HepG2 (cell line): ENCODE results near the gene ADAMTS15. TPM values are rescaled to one million over a fixed set of nuclear protein-coding genes. Genes with fewer than 3 reads are reported as not detected.

Source experiments
- ATAC-seq: fragments of 200-7000 bp; cut with Tn5 transposase; 3 replicates; pipeline ENCODE4 v1.9.1; 2020; ENCODE audit warnings: mild to moderate bottlenecking, moderate library complexity
- BruUV-seq: library from RNA; stranded (reverse); fragments of 400-500 nt; replicated peaks from 2 replicates; lab custom pipeline; 2021; lab: Mats Ljungman, UMichigan
- CTCF ChIA-PET: fragments of 300-600 bp; formaldehyde crosslinking; extraction: SDS; loops from one replicate; lab custom pipeline; 2021; ENCODE audit warnings: low total read pairs, inconsistent platforms, low intra/inter-chr PET ratio; lab: Yijun Ruan, JAX
- POLR2A ChIA-PET: fragments of 350-600 bp; sonication (Branson Sonifier 250); formaldehyde crosslinking; loops from one replicate; lab custom pipeline; 2020; ENCODE audit warnings: antibody characterized with exemption, inconsistent platforms; lab: Yijun Ruan, JAX
- DNase-seq: peaks from one replicate; pipeline ENCODE4 v3.0.0-alpha.2; 2015; ENCODE audit warnings: low spot score
- FAIRE-seq: peaks from 3 replicates; lab custom pipeline; 2011; peaks lifted over from hg19 to GRCh38; lab: Jason Lieb, UNC
- H2AFZ ChIP-seq: one replicate; pipeline ENCODE4 v1.6.1; 2011; ENCODE audit warnings: low read length, inconsistent platforms
- H3K27ac ChIP-seq: fragments of 300-600 bp; 3 replicates; pipeline ENCODE4 v1.8.0; 2011; ENCODE audit warnings: mixed run types, mild to moderate bottlenecking, mixed read lengths, low read length, inconsistent platforms; ENCODE audit not compliant: insufficient read depth; ENCODE audit errors: extremely low read length
- H3K27me3 ChIP-seq, 2 experiments: fragments of 200-600 bp in 1 of 2; 2 replicates in 1 of 2; 3 replicates in 1 of 2; pipeline versions ENCODE4 v1.6.0 to v1.8.0; 2011; ENCODE audit warnings: low read length in 2 of 2, mild to moderate bottlenecking in 2 of 2, moderate library complexity in 2 of 2, inconsistent platforms in 1 of 2; ENCODE audit not compliant: insufficient read depth in 2 of 2, control insufficient read depth in 1 of 2
- H3K36me3 ChIP-seq, 2 experiments: fragments of 200-600 bp in 1 of 2; replicated peaks in 1 of 2; 2 replicates in 1 of 2; 3 replicates in 1 of 2; pipeline versions ENCODE4 v1.5.1 to v1.8.0; 2011; ENCODE audit warnings: low read length in 2 of 2, inconsistent platforms in 1 of 2; ENCODE audit not compliant: insufficient read depth in 2 of 2, control insufficient read depth in 1 of 2
- H3K4me1 ChIP-seq: 2 replicates; pipeline ENCODE4 v1.5.1; 2012; ENCODE audit warnings: low read length, inconsistent platforms; ENCODE audit not compliant: insufficient read depth
- H3K4me2 ChIP-seq: 2 replicates; pipeline ENCODE4 v1.6.0; 2011; ENCODE audit warnings: low read depth, low read length, inconsistent platforms
- H3K4me3 ChIP-seq, 3 experiments: fragments of 200-600 bp in 1 of 3; sonication (generic), shearing (Covaris generic) in 1 of 3; replicated peaks in 1 of 3; 2 replicates each; pipeline ENCODE4 v1.5.1; 2011 to 2016; ENCODE audit warnings: low read length in 3 of 3, inconsistent platforms in 2 of 3, low read depth in 2 of 3, mild to moderate bottlenecking in 2 of 3, control low read depth in 1 of 3, mixed read lengths in 1 of 3; ENCODE audit not compliant: insufficient read depth in 1 of 3
- H3K79me2 ChIP-seq: one replicate; pipeline ENCODE4 v1.6.1; 2011; ENCODE audit warnings: low read length, inconsistent platforms; ENCODE audit not compliant: insufficient read depth
- H3K9ac ChIP-seq: 2 replicates; pipeline ENCODE4 v1.6.0; 2011; ENCODE audit warnings: mild to moderate bottlenecking, low read depth, low read length, inconsistent platforms; ENCODE audit not compliant: insufficient read depth
- H3K9me3 ChIP-seq: 2 replicates; pipeline ENCODE4 v1.5.1; 2012; ENCODE audit warnings: mild to moderate bottlenecking, low read length
- H4K20me1 ChIP-seq: 2 replicates; pipeline ENCODE4 v1.6.0; 2011; ENCODE audit warnings: inconsistent platforms, mild to moderate bottlenecking, low read length, moderate library complexity; ENCODE audit not compliant: insufficient read depth
- BCL3 ChIP-seq: sonication (generic); formaldehyde crosslinking; IDR thresholded peaks from 2 replicates; pipeline ENCODE4 v1.5.1; 2020; ENCODE audit warnings: mild to moderate bottlenecking, missing genetic modification reagents, moderate library complexity
- E2F1 ChIP-seq: sonication (generic); formaldehyde crosslinking; IDR thresholded peaks from 2 replicates; pipeline ENCODE4 v1.5.0; 2020; ENCODE audit warnings: missing genetic modification reagents
- MYC ChIP-seq: sonication (generic); formaldehyde crosslinking; IDR thresholded peaks from 2 replicates; pipeline ENCODE4 v1.9.0; 2021; ENCODE audit warnings: missing genetic modification reagents, borderline replicate concordance
- ZNF652 ChIP-seq: IDR thresholded peaks from 2 replicates; pipeline ENCODE4 v1.6.1; 2016; ENCODE audit warnings: low read depth, borderline replicate concordance
- WGBS: methylation state at CpG from one replicate; pipeline ENCODE4 v1.1.6; 2017; ENCODE audit warnings: low lambda C conversion rate; 5-methylcytosine and 5-hydroxymethylcytosine counted together
- in situ Hi-C: cut with HindIII; loops from 2 replicates; pipeline ENCODE4 v1.10.0; 2017; ENCODE audit warnings: low pct_unique_long_range_greater_than_20kb; ENCODE audit not compliant: extremely low pct_ligation_motif_present
- intact Hi-C: fragments of 100-400 bp; cut with micrococcal nuclease; formaldehyde crosslinking; loops from one replicate; pipeline ENCODE4 v1.10.0; 2022; ENCODE audit not compliant: unreplicated experiment
- polyA plus RNA-seq, 8 experiments: library from polyadenylated mRNA; depleted of rRNA in 3 of 8; stranded (reverse) in 7 of 8; unstranded in 1 of 8; fragments of >200 nt; fragmentation: Illumina TruSeq in 4 of 8; extraction: Trizol in 4 of 8; gene quantifications; 2 replicates each; pipeline versions ENCODE4 v1.2.1 to v1.2.3, GENCODE V29; 2011 to 2016; ENCODE audit warnings: low read depth in 4 of 8, missing spikeins in 1 of 8, mixed read lengths in 1 of 8; ENCODE audit not compliant: insufficient read depth in 1 of 8
- total RNA-seq, 5 experiments: library from RNA; depleted of rRNA; stranded (reverse); fragments of >200 nt; fragmentation: Illumina TruSeq; extraction: Trizol; gene quantifications; 2 replicates each; pipeline ENCODE4 v1.2.3, GENCODE V29; 2016; ENCODE audit warnings: low read depth in 1 of 5
- TF ChIP-seq, protein P1 (sequence below): sonication (generic); formaldehyde crosslinking; IDR thresholded peaks from 2 replicates; pipeline ENCODE4 v1.4.0; 2020; ENCODE audit warnings: missing genetic modification reagents
- TF ChIP-seq, protein P2 (sequence below): IDR thresholded peaks from 2 replicates; pipeline ENCODE4 v1.6.1; 2016; ENCODE audit warnings: low read depth, control low read depth

The ADAMTS15 gene
- total and polyA plus RNA-seq, 2 of the 13 experiments (the other 11 are each of a cell fraction or from before 2014, with no cell fraction given): 0.01 to 0.02 TPM

GRCh38 chr11:130473795-130474377 is 25.4 kb downstream of the ADAMTS15 start (continued):
- TF ChIP-seq BCL3 (CRISPR knock-in tag) (no peak), MYC (CRISPR knock-in tag) (no peak)
- TF ChIP-seq, protein P1, sequence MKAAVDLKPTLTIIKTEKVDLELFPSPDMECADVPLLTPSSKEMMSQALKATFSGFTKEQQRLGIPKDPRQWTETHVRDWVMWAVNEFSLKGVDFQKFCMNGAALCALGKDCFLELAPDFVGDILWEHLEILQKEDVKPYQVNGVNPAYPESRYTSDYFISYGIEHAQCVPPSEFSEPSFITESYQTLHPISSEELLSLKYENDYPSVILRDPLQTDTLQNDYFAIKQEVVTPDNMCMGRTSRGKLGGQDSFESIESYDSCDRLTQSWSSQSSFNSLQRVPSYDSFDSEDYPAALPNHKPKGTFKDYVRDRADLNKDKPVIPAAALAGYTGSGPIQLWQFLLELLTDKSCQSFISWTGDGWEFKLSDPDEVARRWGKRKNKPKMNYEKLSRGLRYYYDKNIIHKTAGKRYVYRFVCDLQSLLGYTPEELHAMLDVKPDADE (CRISPR knock-in tag): no peak

GRCh38 chr11:130474637-130475400 is 26.4 kb downstream of the ADAMTS15 start:
- Histone ChIP-seq H4K20me1 (no peaks in the 10 kb centered on the region), H3K27ac (no peak overlapping the region), H3K4me1 (no peaks in the 10 kb centered on the region), H3K9ac (no peak overlapping the region), H3K4me2 (no peak overlapping the region), H2AFZ (no peak overlapping the region), H3K27me3 (peaks cover 4 to 29% of the 10 kb centered on the region in 2 experiments; a peak in 4 of 5 replicates), H3K79me2 (no peaks in the 10 kb centered on the region), H3K4me3 (no peak overlapping the region), H3K9me3 (no peaks in the 10 kb centered on the region), H3K36me3 (no peaks in the 10 kb centered on the region)
- in situ Hi-C loops (no loop called here), intact Hi-C loops (no loop called here)
- ATAC-seq (no peak), FAIRE-seq (no peak), DNase-seq (no peak)
- CTCF ChIA-PET: no interaction called here
- BruUV-seq: no TSS peak
- POLR2A ChIA-PET: no interaction called here
- TF ChIP-seq, protein P2, sequence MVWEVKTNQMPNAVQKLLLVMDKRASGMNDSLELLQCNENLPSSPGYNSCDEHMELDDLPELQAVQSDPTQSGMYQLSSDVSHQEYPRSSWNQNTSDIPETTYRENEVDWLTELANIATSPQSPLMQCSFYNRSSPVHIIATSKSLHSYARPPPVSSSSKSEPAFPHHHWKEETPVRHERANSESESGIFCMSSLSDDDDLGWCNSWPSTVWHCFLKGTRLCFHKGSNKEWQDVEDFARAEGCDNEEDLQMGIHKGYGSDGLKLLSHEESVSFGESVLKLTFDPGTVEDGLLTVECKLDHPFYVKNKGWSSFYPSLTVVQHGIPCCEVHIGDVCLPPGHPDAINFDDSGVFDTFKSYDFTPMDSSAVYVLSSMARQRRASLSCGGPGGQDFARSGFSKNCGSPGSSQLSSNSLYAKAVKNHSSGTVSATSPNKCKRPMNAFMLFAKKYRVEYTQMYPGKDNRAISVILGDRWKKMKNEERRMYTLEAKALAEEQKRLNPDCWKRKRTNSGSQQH (CRISPR knock-in tag): no peak
- TF ChIP-seq ZNF652 (CRISPR knock-in tag): no peak
- no peak for TF ChIP-seq E2F1 (CRISPR knock-in tag)
- 0% methylated on average over 2 of the region's 12 CpGs for WGBS
